GM18867 (cell line): ENCODE results near the gene KIFC3.

ENCODE experiments used
- ATAC-seq: cut with Tn5 transposase; IDR thresholded peaks from one replicate; pipeline ENCODE4 v1.9.1; 2021; ENCODE audit warnings: mild to moderate bottlenecking, moderate library complexity; ENCODE audit not compliant: unreplicated experiment

Gene KIFC3

DNA sequence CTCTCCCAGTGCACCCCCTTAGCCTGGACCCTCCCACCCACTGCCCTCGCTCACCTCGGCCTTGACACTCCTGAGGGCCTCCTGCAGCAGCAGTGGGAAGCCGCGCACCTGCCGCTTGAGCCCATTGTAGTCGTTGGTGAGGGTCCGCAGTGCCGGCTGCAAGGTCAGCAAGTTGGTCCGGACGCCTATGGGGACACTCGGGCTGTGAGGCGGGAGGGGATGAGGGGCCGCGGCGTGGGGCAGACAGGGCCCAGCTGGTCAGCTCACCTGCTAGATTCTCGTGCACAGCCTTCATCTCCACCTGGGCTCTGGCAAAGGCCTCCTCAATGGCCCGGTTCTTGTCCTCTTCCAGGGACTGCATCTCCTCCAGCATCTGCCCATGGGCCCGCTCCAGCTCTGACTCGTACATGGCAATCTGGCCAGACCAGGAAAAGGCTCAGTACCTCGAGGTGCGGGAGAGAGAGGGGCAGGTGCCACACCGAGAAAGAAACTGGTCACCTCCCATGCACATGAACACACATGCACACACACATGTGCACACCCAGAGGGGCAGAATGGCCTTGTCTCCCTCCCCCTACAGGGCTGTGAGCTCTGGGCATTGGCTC lies 32.6 kb downstream of the KIFC3 start:
- no peak for ATAC-seq

DNA sequence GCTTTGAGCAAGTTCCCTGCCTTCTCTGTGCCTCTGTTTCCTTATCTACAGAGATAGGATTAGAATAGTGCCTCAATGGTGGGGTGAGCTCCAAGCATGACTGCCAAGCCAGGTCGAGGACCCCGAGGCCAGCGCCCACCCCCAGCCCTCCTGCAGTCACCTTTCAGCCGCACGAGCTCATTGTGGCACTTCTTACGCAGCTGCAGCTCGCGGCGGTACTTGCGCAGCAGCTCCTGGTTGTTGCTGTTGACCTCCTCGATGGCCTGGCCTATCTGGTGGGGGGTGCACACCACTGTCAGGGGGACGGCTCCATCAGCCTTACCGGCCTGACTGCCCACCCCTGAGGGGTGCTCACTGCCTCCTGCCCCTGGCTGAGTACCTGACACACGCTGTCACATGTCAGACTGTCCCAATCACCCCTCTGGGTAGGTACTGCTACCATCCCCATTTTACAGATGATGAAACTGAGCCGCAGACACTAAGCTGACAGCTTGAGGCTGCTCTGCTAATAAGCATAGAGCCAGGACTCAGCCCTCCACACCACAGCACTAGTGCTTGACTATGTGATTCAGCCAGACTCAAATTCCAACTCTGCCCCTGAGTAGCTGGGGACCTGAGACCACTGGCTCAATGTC lies 35.5 kb downstream of the KIFC3 start:
- no peak for ATAC-seq

DNA sequence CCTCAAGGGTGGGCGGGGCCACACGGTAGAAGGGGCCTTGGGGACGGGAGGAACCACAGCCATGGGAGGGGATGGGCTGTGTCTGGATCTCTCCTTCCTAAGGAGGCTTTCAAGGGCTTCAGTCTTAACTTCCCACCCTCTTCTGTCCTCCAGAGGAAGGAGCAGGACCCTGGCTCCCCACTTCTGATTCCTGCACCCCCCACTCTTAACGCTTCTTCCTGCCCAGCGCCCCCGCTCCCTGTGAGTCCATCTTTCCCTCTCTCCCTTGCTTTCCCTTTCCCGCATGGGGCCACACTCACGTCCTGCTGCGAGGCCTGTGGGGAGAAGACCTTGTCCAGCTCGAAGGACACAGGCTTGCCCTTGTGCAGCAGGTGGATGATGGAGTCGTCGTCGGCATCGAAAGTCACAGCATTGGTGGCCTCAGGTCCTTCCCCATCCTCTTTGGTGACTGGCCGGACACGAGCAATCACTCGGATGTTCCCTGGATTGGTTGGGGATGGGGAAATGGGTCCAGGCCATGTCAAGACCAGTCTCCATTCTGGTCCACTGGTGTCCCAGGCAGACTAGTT lies 37.0 kb downstream of the KIFC3 start:
- ATAC-seq = no peak

DNA sequence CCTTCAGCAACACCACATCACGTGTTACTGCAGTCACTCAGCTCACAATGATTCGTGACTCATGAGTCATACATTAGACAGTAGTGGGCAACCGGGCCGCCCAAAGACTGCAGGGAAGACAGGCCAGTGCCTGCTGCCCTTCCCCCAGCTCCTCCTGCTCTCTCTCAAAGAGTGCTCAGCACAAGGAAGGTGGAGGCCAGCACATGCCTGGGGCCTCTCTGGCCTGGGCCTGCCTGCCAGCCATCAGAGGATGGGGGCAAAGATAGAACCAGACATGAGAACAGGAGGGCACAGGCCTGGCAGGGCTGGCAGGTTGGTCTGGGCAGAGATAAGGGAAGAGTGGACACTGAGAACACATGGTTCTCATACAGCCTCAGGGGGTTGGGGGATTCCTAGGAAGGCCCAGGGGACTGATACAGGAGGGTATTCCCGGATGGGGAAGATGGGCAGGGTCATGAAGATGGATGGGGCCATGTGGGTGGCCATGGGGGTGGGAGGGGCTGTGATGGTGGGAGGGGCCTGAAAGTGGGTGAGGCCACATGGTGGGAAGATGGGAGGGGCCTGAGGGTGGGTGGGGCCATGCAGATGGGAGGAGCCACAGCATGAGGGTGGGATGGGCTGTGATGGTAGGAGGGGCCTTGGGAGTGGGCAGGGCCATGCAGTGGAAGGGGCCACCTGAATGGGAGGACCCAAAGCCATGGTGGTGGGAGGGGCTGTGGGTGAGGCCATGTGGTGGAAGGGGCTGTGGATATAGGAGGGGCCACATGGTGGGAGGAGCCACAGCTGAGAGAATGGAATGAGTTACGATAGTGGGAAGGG lies 37.7 kb downstream of the KIFC3 start:
- ATAC-seq = peak; percentile 48

DNA sequence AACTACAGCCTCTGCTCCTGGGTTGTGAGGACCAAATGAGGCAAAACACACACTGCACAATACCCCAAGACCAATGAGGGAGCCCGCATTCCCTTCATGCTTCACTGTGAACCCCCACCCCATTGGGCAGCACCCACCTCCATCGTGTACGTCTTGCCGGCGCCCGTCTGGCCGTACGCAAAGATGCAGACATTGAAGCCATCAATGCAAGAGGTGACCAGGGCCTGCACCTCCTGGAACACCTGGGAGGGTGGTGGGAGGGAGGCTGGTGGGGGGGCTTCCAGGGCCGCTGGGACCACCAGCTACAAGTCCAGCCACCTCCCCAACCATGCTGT lies 38.3 kb downstream of the KIFC3 start:
- no peak for ATAC-seq

DNA sequence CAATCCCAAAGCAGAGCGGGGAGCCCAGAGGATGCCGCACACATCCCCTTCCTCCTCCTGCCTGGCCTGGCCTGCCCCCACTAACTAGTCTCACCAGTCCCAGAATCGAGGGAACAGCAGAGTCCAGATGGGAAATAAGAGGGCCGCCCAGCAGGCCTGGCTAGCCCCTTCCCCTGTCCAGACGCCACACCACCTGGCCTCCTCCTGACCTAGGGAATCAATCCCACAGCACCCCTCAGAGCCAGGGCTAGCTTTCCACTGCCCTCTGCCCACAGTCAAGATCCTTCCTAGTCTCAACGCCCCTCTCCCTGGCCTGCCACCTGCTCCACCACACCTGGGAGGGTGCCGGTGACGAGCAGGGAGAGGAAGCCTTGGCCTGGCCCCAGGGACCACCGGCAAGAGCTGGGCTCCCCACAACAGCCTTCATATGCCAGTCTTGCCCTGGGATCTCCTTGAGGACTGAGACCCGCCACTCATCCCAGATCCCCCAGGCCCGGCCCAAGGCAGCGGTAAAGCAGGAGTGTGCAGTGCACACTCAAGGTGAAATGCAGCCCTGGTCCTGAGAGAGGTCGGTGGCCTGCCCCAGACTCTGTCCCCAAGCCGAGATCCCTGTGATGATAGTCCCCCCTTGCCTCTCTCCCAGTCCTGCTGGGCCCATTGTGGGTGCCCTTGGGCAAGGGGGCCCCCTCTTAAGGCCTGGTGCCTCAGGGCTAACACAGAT lies 38.8 kb downstream of the KIFC3 start:
- no peak for ATAC-seq

DNA sequence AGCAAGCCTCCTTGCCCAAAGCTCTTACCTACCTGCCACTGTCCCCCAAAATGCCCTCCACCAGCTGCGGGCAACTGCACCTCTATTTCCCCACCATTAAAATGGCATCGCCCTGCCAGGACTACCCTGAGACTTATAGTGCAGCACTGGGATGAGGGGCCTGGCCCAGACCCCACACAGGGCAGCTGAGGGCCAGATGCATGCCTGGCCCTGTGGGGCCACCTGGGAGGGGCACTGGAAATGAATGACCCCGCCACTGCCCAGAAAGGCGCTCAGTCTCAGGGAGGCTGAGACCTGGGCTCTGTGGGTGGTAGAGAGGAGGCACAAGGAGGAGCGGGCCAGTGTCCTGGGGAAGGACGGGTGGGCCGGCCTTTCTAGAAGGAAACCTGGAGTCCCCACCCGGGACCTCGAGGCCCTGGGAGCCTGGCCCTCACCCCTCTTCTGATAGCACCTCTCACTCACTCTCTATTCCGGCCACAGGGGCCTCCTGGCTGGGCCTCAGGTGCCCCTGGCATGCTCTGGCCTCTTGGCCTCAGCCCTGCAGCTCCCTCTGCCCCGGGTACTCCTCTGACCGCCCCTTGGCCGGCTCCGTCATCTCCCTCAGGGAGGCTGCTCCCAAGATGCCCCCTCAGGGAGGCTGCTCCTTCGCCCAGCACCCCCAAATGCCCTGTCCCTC lies 39.8 kb downstream of the KIFC3 start:
- ATAC-seq = no peak

DNA sequence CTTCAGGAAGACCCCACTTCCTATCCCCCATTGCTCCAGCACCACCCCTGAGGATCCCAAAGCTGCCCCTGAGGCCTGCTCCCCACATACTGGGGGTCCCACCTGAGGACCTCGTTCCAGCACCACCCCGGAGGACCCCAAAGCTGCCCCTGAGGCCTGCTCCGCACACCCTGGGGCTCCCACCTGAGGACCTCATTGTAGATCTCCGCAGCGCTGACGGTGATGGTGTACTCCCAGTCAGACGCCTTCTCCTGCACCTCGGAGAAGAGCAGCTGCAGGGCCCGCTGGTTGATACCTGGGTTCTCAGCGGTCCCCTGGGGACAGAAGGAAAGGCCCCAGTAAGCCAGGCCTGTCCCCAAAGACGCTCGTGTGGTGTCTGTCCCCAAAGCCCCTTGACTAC lies 40.3 kb downstream of the KIFC3 start:
- ATAC-seq = no peak

DNA sequence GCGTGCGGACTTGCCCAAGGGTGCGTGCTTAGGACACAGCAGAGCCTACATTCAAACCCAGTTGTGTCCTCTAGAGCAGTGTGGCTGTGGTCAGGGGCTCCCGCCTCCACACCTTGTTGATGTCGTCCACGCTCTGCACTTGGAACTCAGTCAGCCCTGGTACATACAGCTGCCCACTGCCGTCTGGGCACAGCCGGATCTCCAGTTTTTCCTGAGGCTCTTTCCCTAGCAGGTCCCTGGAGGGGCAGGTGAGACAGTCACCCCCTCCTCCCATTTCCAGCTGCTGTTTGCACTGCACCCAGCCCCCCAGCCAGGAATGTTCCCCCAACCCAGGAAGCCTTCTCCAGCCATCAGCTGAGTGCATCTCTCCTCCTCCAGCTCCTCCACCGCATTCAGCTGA lies 41.0 kb downstream of the KIFC3 start:
- ATAC-seq = no peak

DNA sequence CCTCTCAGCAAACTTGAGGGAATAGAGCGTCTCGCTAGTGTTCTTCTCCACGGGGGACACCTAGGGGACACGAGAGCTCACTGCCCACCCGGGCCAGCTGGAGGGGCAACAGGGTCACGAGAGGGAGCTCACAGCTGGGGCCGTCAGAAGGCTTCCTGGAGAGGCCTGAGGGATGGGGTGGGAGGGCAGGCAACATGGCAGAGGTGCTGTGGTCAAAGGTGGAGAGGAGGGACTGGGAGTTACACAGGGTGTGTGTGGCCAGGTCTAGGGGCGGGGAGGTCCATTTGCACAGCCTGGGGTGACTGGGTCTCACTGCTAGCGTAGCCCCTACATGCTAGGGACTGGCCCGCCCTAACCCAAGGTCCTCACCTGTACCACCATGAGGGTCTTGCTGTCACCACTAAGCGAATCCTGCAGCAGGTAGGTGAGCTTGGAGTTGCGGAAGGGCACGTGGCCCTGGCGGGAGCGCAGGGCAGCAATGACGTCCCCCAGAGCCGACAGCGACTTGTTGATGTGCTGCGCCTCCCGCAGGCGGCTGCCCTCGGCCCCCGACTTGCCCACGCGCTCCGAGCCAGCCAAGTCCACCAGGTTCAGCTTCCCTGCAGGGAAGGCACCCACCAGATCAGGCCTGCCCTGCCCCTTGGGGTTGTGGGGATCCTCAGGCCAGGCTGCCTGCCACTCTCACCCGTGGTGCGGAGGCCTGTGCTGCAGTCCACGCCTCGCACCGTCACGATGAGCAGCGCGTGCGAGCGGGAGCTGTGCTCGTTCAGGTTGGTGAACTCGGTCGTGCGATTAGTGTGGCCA lies 41.7 kb downstream of the KIFC3 start:
- ATAC-seq = no peak

DNA sequence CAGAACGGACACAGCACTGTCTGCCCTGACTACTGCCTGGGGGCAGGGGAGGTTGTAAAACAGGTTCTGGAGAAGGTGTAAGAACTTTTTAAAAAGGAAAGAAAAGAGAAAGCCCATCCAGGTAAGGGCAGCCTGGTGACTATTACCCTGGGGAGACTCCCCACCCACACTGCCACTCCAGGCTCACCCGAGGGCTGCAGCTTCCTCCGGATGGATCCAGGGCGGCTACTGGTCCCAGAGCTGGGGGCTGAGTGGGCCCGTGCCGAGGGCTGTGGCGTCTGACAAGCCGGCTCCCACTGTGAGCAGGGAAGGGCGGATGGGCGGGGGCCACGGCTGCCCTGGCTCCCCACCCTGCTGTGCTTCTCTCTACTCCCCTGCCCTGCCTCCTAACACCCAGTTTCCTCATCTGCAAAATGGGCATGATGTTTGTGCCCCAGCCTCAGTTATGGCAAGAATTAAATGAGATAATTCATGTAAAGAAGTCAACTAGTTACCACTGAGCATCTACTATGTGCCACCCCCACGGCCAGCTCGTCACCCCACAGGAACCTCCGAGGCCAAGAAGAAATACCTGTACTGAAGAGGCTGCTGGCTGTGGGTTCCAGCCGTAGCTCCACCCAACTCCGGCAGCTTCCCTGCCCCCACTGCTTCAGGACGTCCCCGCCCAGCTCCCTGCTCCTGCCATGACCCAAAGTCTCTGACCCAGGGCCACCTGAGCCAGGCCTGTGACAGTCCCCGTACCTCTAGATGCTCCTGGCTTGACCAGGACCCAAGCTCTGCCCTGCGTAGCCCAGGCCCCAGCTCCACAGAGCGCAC lies 42.5 kb downstream of the KIFC3 start:
- no peak for ATAC-seq

DNA sequence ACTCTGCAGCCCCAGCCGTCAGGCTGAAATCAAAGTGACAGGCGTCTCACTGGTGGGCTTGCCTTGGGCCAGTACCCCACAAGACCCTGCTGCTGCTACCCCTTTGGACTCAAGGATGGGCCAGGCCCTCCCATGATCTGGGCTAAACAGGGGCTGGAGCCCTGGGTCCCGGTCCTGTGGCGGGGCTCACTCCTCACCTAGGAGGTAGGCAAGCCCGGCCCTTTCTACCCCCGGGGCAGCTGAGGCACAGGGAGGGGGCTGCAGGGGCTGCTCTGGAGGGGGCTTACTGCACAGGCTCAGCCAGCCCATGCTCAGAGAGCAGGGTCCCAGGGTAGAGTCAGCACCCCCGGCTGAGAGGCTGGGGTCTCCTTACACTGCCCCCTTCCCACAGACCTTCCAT lies 43.2 kb downstream of the KIFC3 start:
- no peak for ATAC-seq

DNA sequence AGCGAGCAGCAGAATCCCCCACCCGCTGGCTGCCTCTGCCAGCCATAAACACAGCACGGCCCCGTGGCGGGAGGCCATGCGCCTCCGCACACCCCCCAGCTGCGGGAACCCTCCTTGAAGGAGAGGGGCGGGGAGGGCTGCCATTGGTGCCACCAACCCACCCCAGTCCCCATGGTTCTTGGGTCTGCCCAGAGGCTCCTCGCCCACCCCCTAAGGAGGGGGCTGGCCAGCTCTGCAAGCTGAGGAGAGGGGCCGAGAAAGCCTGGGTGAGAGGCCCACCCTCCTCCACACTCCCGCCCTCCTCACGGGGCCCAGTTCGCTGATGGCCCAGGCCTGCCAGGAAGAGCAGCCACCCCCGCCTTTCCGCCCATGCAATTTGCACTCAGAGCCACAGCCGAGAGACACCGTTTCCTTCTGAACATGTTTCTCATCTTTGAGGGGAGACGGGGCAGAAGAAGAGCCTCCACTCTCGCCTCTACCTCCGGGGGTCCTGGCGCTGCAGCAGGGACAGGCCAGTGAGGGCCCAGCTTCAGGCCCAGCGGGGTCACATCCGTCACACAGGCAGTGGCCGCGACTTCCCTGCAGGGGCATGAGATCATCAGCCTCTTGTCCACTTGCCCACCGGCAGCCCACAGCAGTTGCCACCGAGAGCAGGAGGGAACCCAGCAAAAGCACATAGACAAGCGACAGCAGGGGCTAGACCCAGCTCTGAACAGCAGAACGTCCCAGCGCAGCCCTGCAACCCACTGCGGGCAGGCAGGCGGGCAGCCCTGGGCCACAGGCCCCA lies 43.8 kb downstream of the KIFC3 start:
- no peak for ATAC-seq

DNA sequence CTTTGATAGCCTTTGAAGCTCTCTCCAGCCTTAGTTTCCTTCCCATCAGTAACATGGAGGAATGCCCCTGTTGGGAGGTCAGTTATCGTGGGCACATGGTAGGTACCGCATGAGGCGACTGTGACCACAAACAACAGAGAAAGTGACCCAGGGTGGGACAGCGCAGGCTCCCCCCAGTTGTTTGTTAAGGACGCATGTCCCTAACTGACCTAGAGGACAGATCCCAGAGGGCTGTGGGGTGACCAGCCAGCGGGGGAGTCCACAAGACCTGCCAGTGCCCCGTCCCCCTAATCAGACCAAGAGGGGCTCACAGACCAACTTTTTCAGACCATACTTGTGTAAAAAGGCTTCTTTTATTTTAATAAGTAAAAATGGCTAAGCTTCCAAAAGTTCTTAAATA lies 44.4 kb downstream of the KIFC3 start:
- no peak for ATAC-seq

DNA sequence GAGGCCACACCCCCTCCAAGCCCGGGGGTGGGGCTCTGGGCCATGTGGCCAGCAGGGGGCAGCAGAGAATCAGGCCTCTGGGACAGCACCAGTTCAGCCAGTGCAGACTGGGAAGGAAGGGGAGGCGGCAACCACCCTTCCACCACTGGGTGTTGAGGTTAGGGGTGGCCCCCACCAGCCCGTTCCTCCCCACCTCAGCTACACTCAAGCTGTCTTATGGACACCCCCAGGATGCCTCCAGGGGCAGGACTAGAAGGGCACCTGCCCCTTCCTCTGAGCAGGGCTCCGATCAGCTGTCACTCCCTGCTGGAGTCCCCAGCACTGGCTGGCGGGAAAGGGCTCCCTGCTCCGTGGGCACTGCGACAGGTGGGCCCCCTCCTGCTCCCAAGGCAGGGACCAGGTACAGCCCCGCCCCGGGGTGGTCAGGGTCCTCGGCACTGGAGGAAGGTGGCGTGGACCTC lies 44.9 kb downstream of the KIFC3 start:
- peak; percentile 89 for ATAC-seq

DNA sequence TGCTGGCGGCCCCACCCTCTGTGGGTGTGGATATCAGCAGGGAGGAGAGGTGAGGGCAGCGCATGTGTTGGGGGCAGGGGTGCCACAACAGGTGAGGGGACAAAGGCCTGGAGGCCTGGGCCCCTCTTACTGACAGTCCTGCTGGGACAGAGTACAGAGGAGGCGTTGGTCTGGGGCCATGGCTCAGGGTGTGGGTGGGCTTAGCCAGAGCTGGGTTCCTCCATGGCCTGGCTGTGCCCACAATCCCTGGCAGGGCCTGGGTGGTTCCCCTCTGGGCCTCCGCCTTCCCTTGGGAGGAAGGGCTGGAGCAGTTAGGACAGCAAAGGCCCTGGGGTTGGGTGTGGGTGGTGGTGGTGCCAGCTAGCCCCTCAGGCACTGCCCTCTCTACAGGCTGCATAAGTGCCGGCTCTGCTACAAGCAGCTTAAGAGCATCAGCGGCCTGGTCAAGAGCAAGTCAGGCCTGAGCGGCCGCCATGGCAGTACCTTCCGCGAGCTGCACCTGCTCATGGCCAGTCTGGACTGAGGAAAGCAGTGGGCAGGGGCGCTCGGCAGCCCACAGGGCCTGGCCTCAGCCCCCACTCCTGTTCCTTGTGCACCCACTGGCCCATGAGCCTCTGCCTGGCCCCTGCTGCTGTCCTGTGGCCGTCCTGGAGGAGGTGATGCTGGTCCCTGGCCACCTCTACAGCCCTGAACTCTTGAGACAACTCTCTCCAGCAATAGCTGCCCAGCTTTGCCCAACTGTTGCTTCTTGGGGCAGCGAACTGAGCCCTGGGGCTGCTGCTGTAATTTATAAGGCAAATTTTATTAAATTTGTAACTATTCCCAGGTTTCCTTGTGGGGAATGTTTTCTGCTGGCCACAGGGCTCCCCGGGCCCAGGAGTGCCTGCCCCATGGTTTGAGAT lies 45.6 kb downstream of the KIFC3 start:
- peak; percentile 4 for ATAC-seq

DNA sequence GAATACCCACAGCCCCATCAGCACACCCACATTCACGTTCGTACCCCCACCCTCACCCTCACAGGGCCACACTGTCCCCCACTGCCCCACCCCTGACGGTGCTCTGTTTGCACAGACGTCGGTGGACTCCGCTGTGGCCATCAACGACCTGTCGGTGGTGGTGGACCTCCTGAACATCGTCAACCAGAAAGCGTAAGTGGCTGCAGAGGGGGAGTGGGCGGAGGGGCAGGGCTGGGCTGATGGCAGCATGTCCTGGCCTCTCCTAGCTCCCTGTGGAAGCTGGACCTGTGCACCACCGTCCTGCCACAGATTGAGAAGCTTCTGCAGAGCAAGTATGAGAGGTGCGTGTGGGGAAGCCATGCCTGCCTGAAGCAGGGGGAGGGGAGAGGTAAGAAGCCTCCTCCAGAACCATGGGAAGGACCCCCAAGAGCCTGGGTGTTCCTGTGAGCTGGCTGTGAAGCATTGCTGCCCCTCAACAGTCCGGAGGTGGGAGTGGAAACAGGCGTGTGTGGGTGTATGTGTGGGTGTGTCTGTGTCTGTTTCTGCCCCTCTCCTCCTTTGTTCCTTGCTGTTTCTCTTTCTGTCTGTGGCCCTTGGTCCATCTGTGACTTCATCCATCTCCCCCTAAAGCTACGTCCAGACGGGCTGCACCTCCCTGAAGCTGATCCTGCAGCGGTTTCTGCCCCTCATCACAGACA lies 46.4 kb downstream of the KIFC3 start:
- no peak for ATAC-seq
